Dendritic cell treated with granulocyte-macrophage colony-stimulating factor and Interleukin-4, amounts not matched to agents 40 ng/mL and 50 ng/mL, for 4 days (primary cell): ENCODE results near the gene ZSCAN4.

Experiments used
- H3K27ac Mint-ChIP-seq: one replicate; pipeline ENCODE4 v1.8.0; 2022; ENCODE audit warnings: mild to moderate bottlenecking, mixed read lengths
- H3K27me3 Mint-ChIP-seq: one replicate; pipeline ENCODE4 v1.8.0; 2022; ENCODE audit warnings: mild to moderate bottlenecking, mixed read lengths
- H3K36me3 Mint-ChIP-seq: one replicate; pipeline ENCODE4 v1.8.0; 2022; ENCODE audit warnings: low read depth, mixed read lengths
- H3K4me1 Mint-ChIP-seq: one replicate; pipeline ENCODE4 v1.8.0; 2022; ENCODE audit warnings: low read depth, mixed read lengths
- H3K4me3 Mint-ChIP-seq: one replicate; pipeline ENCODE4 v1.8.0; 2022; ENCODE audit warnings: mild to moderate bottlenecking, moderate library complexity, mixed read lengths
- H3K9me3 Mint-ChIP-seq: one replicate; pipeline ENCODE4 v1.8.0; 2022; ENCODE audit warnings: mixed read lengths
- intact Hi-C: fragments of 100-400 bp; cut with micrococcal nuclease; formaldehyde crosslinking; loops from one replicate; pipeline ENCODE4 v1.15.0; 2022

ZSCAN4 gene

DNA sequence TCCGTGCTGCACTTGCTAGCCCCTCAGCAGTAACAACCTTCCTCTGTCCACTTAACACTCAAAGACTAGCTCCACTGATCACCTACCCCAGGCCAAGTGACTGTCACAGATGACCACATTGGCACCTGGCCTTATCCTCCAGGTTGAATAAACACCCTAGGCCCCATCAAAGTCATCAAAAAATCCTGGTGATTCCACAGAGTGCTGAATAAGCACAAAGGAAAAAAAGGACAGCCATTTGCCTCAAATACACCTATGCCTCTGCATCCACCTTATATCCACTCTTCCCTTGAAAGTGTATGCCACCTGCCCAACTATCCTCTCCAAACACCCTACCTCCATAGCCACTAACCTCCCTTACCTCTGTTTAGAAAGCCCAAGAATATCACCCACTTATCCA, 37.6 kb downstream of the ZSCAN4 start:
- H3K27ac Mint-ChIP-seq, result no peak overlapping the region
- H3K9me3 Mint-ChIP-seq, result peaks cover 77% of the 10 kb centered on the region
- H3K4me3 Mint-ChIP-seq, result no peak overlapping the region
- H3K36me3 Mint-ChIP-seq, result peaks cover 49% of the 10 kb centered on the region
- H3K27me3 Mint-ChIP-seq, result peaks cover 21% of the 10 kb centered on the region
- intact Hi-C loops, result no loop called here
- peaks cover 14% of the 10 kb centered on the region for H3K4me1 Mint-ChIP-seq

DNA sequence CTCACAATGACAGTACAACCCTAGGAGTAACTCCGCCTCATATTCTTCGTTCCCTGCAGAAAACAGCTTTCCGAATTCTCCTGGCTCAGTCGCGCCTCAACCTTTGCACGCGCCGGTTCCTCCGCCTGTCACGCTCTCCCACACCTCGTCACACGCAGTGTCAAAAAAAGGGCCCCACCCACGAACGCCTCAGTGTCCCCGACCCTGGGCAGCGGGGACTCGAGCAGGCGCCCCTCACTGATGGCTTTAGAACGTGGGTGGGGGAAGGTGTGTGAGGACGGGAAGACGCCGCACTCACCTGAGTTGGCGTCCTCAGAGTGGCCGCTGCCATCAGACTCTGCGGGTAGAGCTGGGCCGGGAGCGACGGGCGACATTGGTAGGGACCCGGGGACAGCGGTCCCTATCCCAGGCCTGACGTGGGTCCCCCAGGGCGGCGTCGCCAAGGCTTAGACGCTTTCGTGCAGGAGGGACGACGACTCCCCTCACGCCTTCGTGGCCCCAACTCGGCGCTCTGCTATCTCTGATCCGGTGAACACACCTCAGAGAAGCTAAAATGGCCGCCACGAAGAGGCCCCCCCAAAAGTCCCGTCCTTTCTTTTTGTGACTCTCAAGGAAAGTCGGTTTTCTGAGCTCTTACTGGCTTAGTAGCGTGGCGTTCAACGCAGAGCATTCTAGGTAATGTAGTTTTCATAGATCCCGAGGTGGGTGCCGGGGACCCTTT, 40.1 kb downstream of the ZSCAN4 start, which contains the start of gene ZNF154:
ZNF154 (minus strand) TSS at position 564 of the 721 bp plus-strand sequence; CDS start at position 331, 233 bp downstream.
- intact Hi-C loops, result no loop called here
- Mint-ChIP-seq H3K27ac (peak within 1 kb of the TSS; percentile 52), H3K36me3 (peaks cover 28% of the 10 kb centered on the region), H3K4me3 (peak within 1 kb of the TSS; percentile 68), H3K27me3 (peaks cover 21% of the 10 kb centered on the region), H3K4me1 (peaks cover 14% of the 10 kb centered on the region), H3K9me3 (peaks cover 68% of the 10 kb centered on the region)

DNA sequence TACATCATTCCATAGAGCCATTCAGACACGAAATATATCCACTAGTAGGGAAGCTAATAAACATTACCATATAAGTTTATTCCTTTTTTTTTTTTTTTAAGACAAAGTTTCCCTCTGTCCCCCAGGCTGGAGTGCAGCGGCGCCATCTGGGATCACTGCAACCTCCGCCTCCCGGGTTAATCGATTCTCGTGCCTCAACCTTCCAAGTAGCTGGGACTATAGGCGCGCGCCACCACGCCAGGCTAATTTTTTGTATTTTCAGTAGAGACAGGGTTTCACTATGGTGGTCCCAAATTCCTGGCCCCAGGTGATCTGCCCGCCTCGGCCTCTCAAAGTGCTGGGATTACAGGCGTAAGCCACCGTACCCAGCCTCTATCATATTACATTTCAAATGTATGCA, 40.9 kb downstream of the ZSCAN4 start:
- Mint-ChIP-seq H3K9me3 (peaks cover 68% of the 10 kb centered on the region), H3K27me3 (peaks cover 21% of the 10 kb centered on the region), H3K27ac (no peak overlapping the region), H3K4me3 (no peak overlapping the region), H3K36me3 (peaks cover 27% of the 10 kb centered on the region), H3K4me1 (peaks cover 14% of the 10 kb centered on the region)
- intact Hi-C loops, result no loop called here

DNA sequence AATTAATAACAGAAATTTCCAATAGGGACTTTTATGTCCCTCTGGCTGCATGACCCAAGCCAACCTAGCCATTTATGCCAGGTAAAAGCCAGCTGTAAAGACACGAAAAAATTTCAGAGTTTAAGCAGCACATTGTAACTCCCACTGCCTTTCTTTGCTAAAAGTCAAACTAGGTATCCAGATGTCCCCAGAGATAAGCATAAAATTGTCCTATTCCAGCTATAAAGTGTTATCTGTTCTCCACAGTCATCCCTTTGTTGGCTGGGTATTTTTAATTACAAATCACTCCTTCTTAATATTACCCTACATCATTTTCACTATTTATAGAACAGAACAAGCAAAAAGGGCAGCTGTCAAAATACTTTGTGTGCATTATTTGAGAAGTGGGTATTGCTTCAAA, 43.5 kb downstream of the ZSCAN4 start:
- peaks cover 35% of the 10 kb centered on the region for H3K36me3 Mint-ChIP-seq
- peaks cover 68% of the 10 kb centered on the region for H3K9me3 Mint-ChIP-seq
- H3K27ac Mint-ChIP-seq, result no peak overlapping the region

DNA sequence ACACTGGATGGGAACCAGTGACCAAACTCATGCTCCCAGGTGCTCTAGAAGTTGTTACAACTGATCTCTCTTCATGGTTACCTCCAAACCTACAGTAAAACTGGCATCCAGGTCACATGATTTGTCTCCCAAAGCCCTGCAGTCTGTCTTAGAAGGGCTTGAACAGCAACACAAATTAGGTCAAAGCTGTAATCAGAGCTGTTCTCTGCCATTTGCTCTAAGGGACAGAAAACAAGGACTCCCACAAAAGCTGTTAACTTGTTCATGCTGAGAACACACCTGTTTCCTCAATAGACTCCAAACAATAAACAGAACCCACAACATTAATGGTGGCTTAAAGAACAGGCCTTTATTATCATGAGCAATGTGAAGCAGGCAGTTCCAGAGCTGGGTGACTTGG, 50.7 kb downstream of the ZSCAN4 start:
- Mint-ChIP-seq H3K9me3 (peaks cover 96% of the 10 kb centered on the region), H3K27me3 (no peaks in the 10 kb centered on the region), H3K27ac (no peak overlapping the region), H3K4me3 (no peak overlapping the region), H3K36me3 (peaks cover 93% of the 10 kb centered on the region), H3K4me1 (no peaks in the 10 kb centered on the region)
- intact Hi-C loops, result no loop called here

More for the DNA sequence above, 43.5 kb downstream of the ZSCAN4 start:
- H3K27me3 Mint-ChIP-seq, result peaks cover 21% of the 10 kb centered on the region
- peaks cover 14% of the 10 kb centered on the region for H3K4me1 Mint-ChIP-seq
- intact Hi-C loops, result no loop called here
- no peak overlapping the region for H3K4me3 Mint-ChIP-seq

DNA sequence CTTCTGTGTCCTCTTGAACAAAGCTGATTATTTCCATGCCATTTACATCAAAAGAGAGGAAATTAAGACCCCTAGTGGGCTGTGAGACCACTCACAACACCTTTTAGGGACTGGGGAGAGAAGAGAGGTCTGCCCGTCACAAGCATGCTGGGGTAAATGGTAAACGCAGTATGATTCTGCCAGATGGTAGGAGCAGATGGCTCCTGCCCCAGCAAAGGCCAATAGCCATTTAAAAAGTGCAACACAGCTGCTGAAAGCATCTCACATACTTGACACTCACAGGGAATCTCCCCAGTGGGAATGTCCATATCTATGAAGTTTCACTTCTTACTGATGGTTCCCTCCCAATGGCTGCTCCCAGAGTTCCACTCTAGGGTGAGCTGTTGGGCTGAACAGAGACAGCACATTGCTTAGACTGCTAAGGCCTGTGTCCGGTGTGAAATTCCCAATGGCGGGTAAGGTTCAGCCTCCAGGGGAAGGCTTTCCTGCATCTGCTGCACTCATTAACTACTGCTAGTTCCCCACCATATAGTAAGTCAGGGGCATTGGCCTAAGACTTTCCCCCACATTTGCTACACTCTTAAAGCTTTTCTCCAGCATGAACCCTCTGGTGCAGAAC, 51.3 kb downstream of the ZSCAN4 start:
- peaks cover 96% of the 10 kb centered on the region for H3K9me3 Mint-ChIP-seq

DNA sequence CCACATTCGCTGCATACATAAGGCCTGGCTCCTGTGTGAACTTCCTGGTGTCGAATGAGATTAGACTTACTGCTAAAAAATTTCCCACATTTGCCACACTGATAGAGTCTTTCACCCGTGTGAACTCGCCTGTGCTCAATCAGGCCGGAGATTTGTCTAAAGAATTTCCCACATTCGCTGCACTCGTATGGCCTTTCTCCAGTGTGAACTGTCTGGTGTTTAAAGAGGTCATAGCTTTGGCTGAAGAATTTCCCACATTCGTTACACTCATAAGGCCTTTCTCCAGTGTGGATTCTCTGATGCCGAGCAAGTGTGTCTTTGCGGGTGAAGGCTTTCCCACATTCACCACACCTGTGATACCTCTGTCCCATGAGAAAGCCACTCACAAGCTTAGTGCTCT, 52.1 kb downstream of the ZSCAN4 start:
- H3K27ac Mint-ChIP-seq, result no peak overlapping the region
- intact Hi-C loops, result no loop called here
- peaks cover 93% of the 10 kb centered on the region for H3K36me3 Mint-ChIP-seq
- H3K9me3 Mint-ChIP-seq, result peaks cover 90% of the 10 kb centered on the region
- H3K4me1 Mint-ChIP-seq, result no peaks in the 10 kb centered on the region
- H3K4me3 Mint-ChIP-seq, result no peak overlapping the region
- H3K27me3 Mint-ChIP-seq, result no peaks in the 10 kb centered on the region

More for the DNA sequence above, 51.3 kb downstream of the ZSCAN4 start:
- Mint-ChIP-seq H3K36me3 (peaks cover 94% of the 10 kb centered on the region), H3K27me3 (no peaks in the 10 kb centered on the region), H3K4me1 (no peaks in the 10 kb centered on the region), H3K27ac (no peak overlapping the region), H3K4me3 (no peak overlapping the region)
- intact Hi-C loops, result no loop called here
